Left ventricle myocardium inferior (tissue), 1 donor: ENCODE measurements around the gene SLC14A1. TPM values are rescaled to one million over a fixed set of nuclear protein-coding genes. Genes with fewer than 3 reads are reported as not detected.

Experiments used
- DNase-seq: peaks from one replicate; pipeline ENCODE4 v3.0.0-alpha.2; 2020
- H3K27ac ChIP-seq: fragments of 200-600 bp; replicated peaks from 2 replicates; pipeline ENCODE4 v1.8.0; 2021
- H3K27me3 ChIP-seq: fragments of 200-600 bp; 2 replicates; pipeline ENCODE4 v1.8.0; 2021; ENCODE audit warnings: low read depth
- H3K36me3 ChIP-seq: fragments of 200-600 bp; 2 replicates; pipeline ENCODE4 v1.8.0; 2021
- H3K4me1 ChIP-seq: fragments of 200-600 bp; 2 replicates; pipeline ENCODE4 v1.8.0; 2021
- H3K4me3 ChIP-seq: fragments of 200-600 bp; 2 replicates; pipeline ENCODE4 v1.8.0; 2021; ENCODE audit warnings: mild to moderate bottlenecking, moderate library complexity
- H3K9me3 ChIP-seq: fragments of 200-600 bp; replicated peaks from 2 replicates; pipeline ENCODE4 v1.8.0; 2021
- intact Hi-C: fragments of 100-400 bp; cut with micrococcal nuclease; formaldehyde crosslinking; loops from one replicate; pipeline ENCODE4 v1.11.0; 2022
- total RNA-seq: library from RNA; stranded (reverse); fragmentation: NEBNext Ultra II Directional; extraction: Animal tissue kit (Norgen Biotek cat#: 25700); gene quantifications from one replicate; pipeline ENCODE4 v1.2.1, GENCODE V29; 2021
- TF ChIP-seq, protein P1 (sequence below): fragments of 200-600 bp; IDR thresholded peaks from 2 replicates; pipeline ENCODE4 v1.8.0; 2021; ENCODE audit warnings: antibody characterized with exemption, mild to moderate bottlenecking, borderline replicate concordance
- donor health status: DM: no; HTN: yes; CAD: no; lungs with severe emphysema.

SLC14A1 gene
- total RNA-seq, 1 donor from 2014 or later = 22.1 TPM

DNA sequence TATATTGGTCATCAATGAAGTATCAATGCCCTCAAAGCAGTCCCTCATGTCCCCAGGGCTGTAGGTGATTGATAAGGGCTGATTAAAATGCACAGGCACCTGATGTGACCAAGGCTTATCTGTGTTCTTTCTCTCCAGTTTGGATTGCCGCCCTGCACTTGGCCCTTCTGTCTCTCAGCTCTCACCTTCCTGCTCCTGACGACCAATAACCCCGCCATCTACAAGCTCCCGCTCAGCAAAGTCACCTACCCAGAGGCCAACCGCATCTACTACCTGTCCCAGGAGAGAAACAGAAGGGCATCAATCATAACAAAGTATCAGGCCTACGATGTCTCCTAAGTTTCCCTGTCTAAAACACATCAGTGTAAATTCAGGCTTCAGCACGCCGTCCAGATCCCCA lies 41.8 kb upstream of the SLC14A1 start:
- Histone ChIP-seq H3K27ac (no peak overlapping the region), H3K4me3 (no peak overlapping the region), H3K27me3 (no peaks in the 10 kb centered on the region), H3K4me1 (no peaks in the 10 kb centered on the region), H3K36me3 (no peaks in the 10 kb centered on the region), H3K9me3 (no peaks in the 10 kb centered on the region)
- TF ChIP-seq, protein P1, sequence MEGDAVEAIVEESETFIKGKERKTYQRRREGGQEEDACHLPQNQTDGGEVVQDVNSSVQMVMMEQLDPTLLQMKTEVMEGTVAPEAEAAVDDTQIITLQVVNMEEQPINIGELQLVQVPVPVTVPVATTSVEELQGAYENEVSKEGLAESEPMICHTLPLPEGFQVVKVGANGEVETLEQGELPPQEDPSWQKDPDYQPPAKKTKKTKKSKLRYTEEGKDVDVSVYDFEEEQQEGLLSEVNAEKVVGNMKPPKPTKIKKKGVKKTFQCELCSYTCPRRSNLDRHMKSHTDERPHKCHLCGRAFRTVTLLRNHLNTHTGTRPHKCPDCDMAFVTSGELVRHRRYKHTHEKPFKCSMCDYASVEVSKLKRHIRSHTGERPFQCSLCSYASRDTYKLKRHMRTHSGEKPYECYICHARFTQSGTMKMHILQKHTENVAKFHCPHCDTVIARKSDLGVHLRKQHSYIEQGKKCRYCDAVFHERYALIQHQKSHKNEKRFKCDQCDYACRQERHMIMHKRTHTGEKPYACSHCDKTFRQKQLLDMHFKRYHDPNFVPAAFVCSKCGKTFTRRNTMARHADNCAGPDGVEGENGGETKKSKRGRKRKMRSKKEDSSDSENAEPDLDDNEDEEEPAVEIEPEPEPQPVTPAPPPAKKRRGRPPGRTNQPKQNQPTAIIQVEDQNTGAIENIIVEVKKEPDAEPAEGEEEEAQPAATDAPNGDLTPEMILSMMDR = no peak
- DNase-seq = no peak
- intact Hi-C loops = no loop called here

DNA sequence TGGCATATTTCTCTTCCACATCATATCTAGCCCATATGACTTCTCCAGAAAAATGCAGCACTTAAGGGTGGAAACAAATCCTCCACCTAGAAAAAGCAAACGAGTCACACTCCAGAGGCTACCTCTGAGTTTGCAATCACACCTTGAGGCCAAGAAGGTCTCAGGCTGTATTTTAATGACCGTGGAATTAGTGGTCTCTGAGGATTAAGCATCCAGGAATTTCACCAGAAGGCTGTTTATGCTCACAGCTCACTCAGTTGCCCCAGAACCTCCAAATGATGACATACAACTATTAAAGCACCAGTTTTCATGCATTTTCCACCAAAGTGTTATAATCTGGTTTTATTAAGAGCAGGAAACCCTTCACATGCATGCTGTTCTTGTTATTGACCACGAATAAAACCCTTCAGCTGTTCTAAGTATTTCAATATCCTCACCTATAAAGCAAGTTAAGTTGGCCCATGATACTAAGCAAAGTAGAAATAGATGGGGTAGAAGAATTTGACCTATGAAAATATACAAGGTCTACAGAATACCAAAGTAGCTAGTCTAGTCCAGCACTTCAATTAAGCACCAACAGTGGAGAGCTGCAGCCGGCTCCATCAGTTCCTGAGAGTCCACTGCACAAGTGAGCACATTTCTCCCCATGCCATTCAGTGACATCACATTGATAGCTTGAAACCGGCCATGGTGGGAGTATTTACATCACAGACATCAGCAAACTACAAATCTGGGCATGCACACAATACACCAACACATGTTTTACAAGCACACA lies 39.5 kb upstream of the SLC14A1 start:
- no peaks in the 10 kb centered on the region for H3K4me1 ChIP-seq
- no peaks in the 10 kb centered on the region for H3K36me3 ChIP-seq
- TF ChIP-seq, protein P1 = no peak
- H3K27me3 ChIP-seq = no peaks in the 10 kb centered on the region
- intact Hi-C loops = no loop called here
- H3K4me3 ChIP-seq = no peak overlapping the region
- DNase-seq = no peak
- no peaks in the 10 kb centered on the region for H3K9me3 ChIP-seq
- H3K27ac ChIP-seq = no peak overlapping the region

DNA sequence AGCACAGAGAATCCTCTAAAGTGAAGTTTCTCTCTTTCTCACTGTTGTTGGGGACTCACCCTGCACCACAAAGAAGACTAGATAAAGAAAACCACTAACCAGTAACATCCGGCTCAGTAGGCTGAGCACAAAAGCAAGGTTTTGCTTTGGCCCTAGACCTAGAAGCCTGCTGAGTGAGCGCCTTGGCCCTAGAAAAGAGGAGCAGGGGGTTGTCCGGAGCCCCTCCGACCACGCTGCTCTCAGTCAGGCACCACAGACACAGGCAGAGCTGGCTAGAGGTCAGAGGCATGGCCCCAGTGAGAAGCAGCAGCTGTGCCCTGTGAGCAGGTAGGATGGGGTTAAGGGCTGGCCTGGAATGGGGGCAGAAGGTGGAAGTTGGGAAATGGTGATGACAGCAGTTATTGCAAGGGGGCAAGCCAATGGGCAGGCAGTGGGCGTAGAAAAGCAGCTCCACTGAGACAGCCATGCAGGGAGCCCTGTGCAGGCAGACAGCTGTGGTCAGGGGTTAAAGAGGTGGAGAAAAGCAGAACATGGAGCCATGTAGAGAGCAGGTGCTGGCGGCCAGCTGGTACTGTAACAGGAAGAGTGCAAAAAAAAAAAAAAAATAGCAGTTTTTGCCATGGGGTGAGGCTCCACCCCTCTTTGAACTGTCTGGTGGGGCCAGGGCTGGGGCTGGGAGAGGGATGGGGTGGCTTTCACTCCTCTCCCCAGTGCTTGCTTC lies 36.9 kb upstream of the SLC14A1 start:
- DNase-seq = no peak
- H3K27me3 ChIP-seq = no peaks in the 10 kb centered on the region
- intact Hi-C loops = no loop called here
- no peaks in the 10 kb centered on the region for H3K9me3 ChIP-seq
- no peaks in the 10 kb centered on the region for H3K4me1 ChIP-seq
- H3K4me3 ChIP-seq = no peak overlapping the region
- TF ChIP-seq, protein P1 = no peak
- H3K27ac ChIP-seq = no peak overlapping the region
- no peaks in the 10 kb centered on the region for H3K36me3 ChIP-seq

GRCh38 chr18:45687621-45688020 lies 36.4 kb upstream of the SLC14A1 start:
- intact Hi-C loops = no loop called here
- TF ChIP-seq, protein P1 = no peak
- Histone ChIP-seq H3K36me3 (no peaks in the 10 kb centered on the region), H3K27ac (no peak overlapping the region), H3K9me3 (no peaks in the 10 kb centered on the region), H3K4me3 (no peak overlapping the region), H3K27me3 (no peaks in the 10 kb centered on the region), H3K4me1 (no peaks in the 10 kb centered on the region)
- no peak for DNase-seq

GRCh38 chr18:45688113-45688512 lies 35.9 kb upstream of the SLC14A1 start:
- Histone ChIP-seq H3K4me3 (no peak overlapping the region), H3K27ac (no peak overlapping the region), H3K9me3 (no peaks in the 10 kb centered on the region), H3K36me3 (no peaks in the 10 kb centered on the region), H3K27me3 (no peaks in the 10 kb centered on the region), H3K4me1 (no peaks in the 10 kb centered on the region)
- TF ChIP-seq, protein P1 = no peak
- intact Hi-C loops = no loop called here
- DNase-seq = no peak
